GM21515 (cell line): ENCODE data around the gene PFDN1.

Experiments
- ATAC-seq: cut with Tn5 transposase; IDR thresholded peaks from one replicate; pipeline ENCODE4 v1.9.1; 2021; ENCODE audit not compliant: unreplicated experiment

The PFDN1 gene

DNA sequence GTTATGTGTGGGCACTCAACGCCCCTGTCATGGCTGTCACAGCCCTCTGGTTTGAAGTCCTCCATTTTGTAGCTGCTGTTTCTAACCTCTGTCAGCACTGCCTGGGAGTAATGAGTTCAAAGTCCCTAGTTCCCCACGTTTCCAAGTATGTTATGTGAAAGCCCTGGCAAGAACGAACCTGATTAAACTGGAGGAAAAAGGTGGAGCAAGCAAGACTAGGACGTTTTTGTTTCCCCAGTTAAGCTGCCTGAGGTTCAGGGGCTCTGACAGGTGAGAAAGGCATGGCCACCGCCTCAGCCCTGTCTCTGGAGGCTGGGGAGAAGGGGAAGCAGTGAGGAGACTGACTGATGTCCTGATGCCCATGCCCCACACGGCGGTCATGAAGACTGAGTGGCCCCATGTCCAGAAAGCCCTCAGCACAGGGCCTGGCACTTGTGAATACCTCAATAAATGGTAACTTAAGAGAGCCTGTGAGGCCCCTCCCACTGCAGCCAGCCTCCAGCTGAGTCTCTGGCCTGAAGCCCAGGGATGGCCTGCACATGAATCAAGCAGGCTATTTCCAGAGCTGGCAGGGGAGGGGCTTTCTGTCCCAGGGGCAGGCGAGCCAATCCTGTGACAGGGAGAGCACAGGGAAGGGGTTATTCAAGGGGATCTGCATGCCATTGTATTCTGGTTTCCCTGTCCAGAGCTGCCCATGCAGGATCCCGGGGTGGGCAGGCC is 61.8 kb downstream of the PFDN1 start:
- no peak for ATAC-seq

DNA sequence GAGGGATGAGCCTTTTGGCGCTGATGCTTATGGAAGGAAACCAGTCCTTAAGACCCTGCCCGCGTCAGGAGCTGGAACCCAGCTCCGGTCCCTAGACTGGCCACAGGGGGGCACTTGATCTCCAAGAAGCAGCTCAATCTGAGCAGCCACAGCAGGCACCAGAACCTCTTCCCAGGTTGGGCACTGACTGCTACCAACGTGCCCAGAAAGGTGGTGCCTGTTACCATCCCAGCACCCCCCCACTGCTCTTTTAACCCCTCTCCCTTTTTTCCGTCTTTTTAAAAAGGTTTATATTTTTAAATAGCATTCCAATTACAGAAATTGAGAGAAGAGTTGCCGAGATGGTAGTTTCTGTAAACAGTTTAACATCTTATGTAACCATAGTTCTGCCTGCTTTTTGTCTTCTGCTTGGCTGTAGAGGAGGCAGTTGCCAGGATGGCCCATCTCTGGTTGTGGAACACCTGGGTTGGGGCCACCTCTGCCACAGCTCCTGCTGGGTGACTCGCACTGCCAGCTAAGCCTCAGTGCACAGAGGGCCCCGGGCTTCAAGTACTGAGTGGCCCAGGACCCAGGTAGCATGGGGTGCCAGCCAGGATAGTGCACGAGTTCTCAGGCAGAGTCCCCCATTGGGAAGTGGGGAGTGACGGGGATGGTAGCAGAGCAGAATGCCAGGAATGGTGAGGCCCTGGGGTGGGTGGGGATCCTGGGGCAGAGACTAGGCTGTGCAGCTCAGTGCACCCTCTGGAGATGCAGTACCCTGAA is 62.8 kb downstream of the PFDN1 start:
- ATAC-seq, result no peak

DNA sequence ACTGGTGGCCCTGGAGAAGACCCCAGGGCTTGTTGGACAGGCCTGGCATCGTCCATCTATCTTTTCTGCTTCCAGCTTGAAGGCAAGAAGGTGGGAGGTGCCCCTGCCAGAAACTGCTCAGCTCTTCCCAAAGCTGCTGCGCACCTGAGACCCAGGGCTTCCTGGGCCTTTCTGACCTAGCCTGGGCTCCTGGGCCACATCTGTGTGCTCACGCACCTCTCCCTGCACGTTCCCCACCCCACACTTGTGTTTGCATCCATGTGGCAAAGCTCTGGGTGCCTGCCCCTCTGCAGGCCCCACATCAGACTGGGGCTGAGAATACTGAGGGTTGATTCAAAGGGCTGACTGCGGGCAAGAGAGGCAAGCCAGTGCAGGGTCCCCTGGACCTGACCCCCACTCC is 63.4 kb downstream of the PFDN1 start:
- ATAC-seq, result no peak

DNA sequence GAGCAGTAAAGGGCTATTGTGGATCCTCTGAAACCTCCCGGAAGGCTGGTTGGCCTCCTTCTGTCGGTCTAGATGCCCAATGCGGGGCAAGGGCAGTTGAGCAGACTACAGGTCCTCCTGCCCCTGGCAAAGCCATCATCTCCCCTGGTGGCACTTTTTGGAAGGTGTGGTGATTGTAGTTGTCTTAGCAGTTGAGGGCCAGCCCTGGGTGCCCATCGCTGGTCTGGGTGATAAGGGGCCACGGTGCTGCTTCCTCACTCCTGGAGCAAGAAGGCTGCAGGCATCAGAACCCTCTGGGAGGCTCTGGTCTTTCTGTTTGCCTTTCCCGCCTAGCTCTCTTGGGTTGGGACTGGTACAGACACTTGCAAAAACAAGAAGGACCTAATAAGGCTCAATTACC is 64.1 kb downstream of the PFDN1 start:
- ATAC-seq, result no peak

DNA sequence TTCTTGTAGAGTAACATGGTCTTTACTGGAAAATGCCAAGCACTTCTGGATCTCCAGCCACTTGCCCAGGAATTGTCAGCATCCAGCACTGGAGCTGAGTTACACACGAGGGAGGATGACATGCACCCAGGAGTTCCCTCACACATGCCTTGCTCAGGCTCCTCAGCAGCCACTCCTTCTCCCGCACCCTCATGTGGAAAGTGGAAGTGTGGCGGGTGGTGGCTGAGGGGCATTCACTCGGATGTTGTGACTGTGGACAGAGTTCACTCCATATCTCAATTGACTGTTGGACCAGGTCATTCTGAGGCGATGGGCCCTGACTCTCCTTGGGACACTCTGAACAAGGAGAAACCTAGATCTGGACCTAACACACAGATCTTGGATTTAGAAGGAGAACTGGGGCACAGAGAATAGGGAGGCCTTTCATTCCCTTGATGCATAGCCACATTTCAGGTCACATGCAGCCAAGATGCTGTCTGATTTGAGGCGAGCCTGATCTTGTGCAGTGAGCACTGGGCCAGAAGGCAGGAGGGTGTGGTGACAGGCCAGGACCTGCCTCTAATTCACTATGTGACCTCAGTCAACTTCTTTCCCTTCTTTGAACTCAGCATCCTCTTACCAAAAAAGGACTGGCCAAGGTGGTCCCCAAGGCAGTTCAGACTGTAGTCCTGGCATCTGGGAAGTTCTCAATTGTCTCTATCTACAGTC is 65.9 kb downstream of the PFDN1 start:
- ATAC-seq, result no peak

DNA sequence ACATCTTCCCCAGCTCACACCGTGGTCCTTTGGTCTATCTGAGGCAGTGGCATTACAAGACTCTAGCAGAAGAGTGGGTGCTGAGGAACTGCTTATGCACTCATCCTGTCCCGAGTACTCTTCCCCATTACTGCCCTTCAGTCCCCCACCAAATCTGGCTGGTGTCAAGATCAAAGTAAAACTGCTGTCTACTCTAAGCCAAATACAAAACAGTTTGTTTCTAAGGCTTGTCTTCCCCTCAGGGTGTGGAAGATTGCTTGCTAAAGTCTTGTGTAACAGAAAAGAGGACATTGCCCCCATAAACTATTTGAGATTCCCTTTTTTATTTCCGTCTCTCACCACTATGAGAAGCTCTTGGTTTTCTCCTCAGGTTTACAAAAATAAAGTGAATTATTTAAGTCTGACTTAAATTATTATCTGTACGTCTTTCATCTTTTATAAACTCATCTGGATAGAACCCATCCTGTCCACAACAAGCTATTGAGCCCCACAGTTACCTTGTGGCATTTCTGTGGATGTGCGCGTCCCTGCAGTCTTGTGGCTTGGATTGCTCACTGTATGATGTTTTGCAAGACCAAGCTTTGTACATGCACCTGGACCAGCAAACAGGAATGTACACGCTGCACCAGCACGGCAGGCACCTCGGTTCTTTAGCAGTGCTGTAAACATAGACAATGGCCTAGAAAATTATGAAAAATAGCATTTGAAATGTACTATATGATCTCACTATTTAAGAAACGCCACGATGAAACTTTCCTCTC is 66.9 kb downstream of the PFDN1 start:
- ATAC-seq, result no peak

DNA sequence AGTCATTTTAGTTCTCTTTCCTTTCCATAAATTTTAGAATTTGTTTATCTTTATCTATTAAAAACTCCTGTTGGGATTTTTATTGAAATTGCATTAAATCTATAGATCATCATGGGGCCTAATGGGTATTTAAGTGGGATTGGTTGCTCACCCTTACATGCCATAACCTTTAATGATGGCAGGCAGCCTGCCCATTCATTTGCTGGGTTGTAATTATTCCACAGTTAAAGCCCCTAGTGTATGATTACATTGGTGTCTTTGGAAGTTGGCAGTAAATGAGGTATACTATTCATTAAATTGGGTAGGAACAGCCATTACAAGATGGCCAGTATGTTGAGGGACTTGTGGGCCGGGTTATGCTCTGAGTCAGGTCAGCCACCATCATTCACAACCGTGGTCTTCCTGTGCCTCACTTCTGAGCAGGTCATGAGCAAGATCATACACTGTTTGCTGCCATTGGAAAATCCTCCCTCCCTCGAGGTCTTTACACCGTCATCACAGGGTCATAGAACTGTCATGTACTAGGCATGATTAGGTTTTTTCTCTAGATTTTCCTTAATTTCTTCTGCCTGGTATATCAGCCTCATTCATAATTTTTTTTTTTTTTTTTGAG is 68.4 kb downstream of the PFDN1 start:
- ATAC-seq, result no peak

DNA sequence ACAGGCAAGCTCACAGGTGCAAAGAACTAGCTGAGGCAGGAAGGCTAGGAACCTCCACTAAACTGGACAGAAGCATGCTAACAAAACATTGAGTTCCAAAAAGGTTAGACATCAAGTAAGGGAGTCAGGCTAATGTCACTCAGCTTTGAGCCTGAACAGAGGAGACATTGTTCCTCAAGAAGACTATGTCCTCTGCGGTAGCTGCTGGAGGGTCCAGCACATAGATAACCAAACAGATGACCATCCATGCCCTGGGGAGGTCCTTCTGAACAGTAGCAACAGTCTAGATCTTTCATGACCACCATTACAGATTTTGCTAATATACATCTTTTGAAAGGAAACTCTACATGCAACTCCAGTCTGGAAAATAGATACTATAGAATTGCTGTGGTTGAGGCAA is 70.2 kb downstream of the PFDN1 start:
- no peak for ATAC-seq

DNA sequence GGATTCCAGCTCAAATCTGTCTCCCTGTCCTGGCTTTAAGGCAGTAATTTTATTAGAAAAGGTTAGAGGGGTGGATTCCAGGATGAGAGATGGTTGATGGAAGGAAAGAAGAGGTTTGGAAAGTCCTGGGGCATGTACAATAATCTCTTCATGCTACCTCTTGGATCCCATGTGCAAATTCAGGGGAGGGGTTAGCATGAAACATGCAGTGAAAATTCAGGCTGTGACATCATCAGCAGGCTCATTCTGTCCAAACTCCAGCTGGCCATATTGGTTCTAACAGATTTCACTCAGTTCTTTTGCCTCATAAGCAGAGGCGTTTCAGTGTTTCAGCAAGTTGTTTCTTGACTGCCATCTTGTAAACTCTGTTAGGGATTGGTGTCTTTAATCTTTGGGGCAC is 72.5 kb downstream of the PFDN1 start:
- ATAC-seq, result no peak

DNA sequence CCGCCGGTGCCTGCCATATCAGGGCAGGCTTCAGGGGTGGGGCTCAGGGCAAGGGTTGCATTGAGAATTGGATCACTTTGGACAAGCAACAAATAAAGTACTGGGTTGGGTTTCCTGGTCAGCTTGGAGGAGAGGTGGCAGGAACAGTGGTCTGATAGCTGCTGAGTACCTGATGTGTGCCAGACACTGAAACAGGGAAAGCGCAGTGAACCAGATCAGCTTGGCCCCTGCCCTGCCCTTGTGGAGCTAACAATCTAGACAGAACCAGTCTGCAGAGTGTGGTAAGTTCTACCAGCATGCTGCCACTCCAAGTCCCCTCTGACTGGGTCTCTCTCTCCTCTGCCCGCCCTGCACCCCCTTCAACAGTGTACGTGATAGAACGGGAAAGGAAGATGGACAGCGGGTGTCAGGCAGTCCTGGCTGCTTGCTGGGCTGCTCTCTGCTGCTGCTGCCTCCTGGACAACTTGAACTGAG is 74.5 kb downstream of the PFDN1 start:
- ATAC-seq, result no peak

DNA sequence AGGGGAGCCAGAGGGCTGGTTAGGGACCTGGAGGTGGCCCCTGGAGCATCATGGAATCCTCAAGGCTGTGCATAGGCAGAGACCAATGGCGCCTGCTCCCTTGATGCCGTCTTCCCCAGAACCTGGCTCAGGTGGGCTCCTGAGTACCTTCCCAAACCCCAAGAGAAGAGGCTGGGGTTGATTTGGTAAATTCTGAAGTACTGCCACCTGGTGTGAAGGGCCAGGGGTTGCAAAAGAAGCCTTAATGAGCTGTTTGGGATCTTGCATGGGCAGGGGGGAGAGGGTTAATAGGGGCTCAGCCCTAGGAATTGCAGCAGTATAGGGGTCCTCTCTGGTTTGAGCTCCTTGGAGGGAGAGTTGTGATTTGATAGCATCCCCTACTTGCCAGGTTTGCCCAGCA is 75.9 kb downstream of the PFDN1 start:
- ATAC-seq, result no peak

DNA sequence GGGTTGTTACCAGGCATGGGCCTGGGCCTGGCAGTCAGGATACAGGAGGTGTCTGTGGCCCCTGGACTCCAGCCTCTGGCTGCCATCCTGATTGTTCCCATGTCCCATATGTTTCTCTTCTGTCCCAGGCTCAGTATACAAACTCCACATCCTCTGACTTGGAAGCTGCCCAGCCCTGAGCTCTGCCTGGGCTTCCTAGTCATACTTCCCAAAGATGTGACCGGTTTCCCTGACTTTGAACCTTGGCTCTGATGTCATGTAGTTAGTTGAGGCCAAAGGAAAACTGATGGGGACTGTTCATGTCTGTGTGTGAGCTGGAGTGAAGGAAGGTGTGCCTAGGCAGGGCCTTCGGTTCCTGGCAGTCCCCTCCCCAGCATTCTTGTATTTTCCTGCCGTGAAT is 77.5 kb downstream of the PFDN1 start:
- ATAC-seq, result no peak

DNA sequence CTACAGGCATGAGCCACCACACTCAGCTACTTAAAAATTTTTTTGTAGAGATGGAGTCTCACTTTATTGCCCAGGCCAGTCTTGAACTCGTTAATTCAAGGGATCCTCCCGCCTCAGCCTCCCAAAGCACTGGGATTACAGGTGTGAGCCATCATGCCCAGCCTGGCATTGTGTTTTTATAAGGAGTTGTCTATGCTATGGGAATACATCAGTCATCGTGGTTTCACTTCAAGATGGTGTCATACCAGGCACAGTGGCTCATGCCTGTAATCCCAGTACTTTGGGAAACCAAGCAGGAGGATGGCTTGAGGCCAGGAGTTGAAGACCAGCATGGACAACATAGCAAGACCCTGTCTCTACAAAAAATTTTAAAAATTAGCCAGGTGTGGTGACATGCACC is 78.2 kb downstream of the PFDN1 start:
- ATAC-seq, result no peak

DNA sequence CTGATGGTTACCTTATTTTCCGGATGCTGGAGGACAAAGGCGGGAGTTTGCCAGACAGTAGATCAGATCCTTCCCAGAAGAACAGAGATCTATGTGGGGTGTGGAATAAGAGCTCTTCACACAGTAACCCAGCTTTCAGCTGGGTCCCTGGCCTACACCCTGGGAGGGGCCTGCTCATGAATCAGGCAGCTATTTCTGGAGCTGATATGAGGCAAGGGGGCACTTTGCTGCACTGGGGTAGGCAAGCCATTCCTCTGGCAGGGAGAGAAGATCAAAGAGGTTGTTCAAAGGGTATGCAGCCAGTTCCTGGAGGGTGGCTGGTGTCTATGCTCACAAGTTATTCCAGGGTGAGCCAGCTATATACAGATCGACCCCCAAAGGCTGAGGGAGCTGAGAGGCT is 79.3 kb downstream of the PFDN1 start:
- no peak for ATAC-seq

DNA sequence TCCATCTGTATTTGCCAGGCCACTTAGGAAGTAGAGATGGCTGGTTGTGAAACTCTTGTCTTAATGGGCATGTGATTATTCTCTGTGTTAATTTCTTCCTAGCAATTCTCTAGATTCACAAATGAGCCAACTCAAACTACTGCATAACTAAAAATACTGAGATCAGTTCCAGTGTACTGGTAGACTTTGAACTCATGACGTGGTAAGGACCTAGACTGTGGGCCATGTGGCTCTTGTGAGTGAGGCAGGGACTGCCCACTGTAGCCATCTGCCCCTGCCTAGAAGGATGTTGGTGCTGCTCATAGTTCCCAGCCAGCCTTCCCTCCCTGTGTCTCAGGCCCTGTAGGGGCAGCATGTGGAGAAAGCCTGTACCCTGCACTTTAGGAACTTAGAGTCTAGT is 80.5 kb downstream of the PFDN1 start:
- no peak for ATAC-seq

DNA sequence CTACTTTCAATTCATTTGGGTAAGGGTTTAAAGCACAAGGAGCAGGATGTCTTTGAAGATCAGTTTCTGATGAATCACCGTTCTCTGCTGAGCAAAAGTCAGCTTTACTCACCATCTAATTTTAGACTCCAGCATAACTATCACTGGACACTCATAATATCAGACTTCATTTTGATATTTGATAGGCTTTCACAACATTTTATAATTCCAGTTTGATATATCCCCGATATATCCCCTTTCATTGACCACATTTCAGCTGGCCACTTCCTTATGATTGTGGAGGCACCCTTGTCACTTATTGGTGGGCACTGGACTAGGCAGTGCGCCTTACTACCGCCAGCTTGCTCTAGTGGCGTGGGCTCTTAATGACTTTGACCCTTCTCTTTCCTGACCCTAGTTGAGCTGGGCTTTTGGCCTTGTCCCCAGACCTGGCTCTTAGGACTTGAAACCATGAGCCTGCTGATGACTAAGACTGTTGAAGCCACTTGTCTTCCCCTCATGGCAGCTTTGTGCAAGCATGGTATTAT is 81.1 kb downstream of the PFDN1 start:
- no peak for ATAC-seq

DNA sequence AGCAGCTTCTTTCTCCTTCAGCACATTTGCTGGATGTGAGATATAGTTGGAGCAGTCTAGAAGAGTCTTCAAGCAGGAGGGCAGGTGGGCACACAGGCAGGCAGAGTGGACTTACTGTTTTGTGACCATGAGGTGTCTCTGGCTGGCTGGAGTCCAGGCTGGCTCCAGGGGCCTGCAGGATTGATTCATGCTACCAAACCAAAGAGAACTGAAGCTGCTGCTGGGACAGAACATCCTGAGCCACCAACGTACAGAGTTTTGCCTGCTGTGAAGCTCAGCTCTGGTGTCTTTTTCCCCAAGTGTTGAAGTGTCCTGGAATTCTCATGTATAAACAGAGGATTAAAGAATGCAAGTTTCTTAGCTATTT is 82.2 kb downstream of the PFDN1 start:
- ATAC-seq, result no peak

DNA sequence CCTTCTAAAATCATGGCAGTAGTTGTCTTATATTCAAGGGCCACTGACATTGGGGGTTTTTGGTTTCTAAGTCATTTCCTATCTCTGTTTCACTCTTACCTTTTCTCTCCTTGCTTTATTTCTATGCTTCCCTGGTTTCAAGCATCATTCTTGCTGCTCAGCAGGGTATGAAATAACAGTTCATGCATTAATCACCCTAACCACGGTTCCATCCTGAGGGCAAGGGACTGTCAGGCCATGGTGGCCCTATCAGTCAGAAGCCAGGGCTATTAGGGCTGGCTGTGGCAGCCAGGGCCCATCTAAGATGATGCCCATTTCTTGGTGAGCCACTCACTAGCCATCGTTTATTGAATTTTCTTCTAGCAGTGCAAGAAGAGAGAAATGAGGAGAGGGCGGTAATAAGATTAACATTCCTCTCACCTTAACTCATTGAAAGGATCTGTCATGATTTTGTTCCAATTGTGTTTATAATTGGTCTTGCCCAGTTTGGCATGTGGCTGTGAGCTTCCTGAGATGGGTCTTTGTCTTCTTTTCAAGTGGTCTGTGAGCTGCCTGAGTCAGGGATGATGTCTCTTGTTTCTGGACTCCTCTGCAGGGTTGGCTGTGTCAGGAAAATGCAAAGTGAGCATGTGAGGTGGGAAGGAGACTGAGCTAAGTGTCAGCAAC is 82.7 kb downstream of the PFDN1 start:
- ATAC-seq, result no peak

DNA sequence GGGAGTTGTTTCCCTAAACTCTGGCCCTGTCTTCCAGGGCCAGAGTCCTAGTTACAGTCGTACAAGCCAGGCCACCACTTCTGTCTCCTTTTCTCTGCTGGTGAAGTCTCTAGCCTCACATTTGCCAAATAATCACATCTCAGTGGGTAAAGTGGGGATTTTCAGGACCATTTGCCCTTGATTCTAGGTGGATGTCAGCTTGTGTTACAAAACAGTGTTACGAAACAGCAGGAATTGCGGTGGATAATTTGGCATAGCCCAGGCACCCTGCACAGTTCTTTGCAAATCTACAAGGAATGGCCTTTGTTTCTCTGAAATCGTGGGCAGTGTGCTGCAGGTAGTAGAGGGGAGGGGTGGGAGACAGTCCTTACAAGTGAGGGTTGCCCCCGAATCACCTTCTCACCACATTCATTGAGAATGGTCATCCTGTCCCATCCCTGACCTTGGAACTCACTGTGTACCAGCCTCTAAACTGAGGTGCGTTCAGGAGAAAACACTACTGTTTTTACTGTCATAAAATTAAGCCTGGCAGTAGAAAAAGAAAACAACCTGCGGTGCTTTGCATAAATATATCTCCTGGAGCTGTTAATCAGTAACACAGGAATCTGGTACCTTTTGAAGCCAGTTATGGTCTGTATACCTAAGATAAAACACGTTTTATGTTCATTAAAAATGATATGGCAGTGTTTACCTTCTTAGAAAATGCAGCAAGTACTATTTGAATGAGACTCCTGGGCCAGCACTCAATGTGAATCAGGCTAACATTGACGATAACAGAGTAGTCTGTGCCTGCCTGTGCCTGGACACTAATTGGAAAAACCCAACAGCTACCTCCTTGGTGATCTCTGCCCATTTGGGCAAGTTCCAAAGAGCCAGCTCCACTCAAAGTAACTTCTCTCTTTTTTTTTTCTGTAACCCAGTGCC is 83.6 kb downstream of the PFDN1 start:
- no peak for ATAC-seq
